Activated T-cell treated with anti-CD3 and anti-CD28 coated beads, Interleukin-2, amount 50 U/mL, for 1 hour (primary cell): ENCODE data around the gene MCMBP.
"Not testable (repeated sequence)": the region's sequence is repeated elsewhere in the genome, so short reads cannot be mapped to it uniquely, and the experiment has no call there.

Source experiments
- DNase-seq: peaks from one replicate; pipeline ENCODE4 v3.0.0-alpha.2; 2020

The MCMBP gene

DNA sequence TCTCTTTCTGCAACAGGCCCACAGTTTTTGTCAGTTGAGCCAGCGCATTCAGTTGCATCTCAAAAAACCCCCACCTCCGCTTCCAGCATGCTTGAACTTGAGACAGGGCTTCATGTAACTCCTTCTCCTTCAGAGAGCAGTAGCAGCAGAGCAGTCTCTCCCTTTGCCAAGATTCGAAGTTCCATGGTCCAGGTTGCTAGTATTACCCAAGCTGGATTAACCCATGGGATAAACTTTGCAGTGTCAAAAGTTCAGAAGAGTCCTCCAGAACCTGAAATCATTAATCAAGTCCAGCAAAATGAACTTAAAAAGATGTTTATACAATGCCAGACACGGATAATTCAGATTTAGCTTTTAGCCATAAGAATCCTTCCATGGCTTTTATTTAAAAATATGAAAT is 45.2 kb downstream of the MCMBP start:
- DNase-seq: no peak

DNA sequence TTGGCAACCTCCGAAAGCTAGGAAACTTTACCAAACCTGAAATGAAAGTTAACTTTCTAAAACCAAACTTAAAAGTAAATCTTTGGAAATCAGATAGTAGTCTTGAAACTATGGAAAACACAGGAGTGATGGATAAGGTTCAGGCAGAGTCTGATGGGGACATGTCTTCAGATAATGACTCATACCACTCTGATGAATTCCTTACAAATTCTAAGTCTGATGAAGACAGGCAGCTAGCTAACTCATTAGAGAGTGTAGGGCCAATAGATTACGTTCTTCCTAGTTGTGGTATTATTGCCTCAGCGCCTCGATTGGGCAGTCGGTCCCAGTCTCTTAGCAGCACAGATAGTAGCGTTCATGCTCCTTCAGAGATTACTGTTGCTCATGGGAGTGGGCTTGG is 45.9 kb downstream of the MCMBP start:
- DNase-seq: no peak

DNA sequence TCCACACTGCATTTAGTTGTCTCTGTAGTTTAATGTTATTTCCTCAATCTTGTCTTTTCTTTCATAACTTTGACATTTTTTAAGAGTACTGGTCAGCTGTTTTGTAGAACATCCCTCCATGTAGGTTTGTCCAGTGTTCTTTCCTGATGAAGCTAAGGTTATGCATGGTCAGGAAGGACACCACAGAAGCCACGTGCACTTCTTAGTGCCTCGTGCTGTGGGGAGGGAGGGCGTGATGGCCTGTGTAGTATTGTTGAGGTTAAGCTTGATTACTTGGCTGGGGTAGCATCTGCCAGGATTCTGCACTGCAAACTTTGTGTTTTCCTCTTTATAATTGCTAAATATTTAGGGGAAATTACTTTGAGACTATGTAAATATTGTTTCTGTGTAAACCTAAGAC is 48.3 kb downstream of the MCMBP start:
- DNase-seq: no peak

DNA sequence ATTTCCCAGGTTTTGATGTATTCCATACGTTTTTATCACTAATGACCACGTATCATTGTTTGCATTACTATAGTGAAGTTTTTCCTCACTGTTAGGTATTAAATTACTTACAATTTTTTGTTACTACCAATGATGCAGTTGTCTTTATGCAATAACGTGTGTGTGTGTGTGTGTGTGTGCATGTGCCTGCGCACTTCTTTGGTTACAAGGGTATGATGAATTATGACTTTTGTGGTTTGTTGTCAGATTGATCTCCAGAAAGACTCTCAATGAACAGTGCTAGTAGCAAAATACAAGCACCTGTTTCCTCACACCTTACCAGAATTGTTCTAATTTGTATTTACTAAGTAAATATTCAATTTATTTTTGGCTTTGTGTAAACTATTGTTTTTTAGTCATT is 51.5 kb downstream of the MCMBP start:
- DNase-seq: no peak

DNA sequence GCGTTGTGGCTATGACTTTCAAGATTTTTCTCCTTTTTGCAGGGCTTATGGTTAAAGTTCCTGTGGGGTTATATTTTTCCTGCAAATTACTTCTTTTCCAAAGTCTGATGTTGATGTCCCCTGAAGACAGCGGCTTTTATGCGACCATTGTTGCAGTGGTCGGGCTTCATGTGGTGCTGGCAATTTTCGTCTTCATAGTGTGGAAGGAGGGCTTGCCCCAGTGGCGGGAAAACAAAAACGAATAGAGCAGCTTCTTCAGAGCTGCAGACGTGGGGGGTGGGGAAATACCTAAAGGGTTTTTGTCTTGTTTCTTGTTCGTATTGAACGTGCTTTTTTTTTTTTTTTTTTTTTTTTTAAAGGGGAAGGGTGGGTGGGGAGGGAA is 53.8 kb downstream of the MCMBP start:
- DNase-seq: no peak

DNA sequence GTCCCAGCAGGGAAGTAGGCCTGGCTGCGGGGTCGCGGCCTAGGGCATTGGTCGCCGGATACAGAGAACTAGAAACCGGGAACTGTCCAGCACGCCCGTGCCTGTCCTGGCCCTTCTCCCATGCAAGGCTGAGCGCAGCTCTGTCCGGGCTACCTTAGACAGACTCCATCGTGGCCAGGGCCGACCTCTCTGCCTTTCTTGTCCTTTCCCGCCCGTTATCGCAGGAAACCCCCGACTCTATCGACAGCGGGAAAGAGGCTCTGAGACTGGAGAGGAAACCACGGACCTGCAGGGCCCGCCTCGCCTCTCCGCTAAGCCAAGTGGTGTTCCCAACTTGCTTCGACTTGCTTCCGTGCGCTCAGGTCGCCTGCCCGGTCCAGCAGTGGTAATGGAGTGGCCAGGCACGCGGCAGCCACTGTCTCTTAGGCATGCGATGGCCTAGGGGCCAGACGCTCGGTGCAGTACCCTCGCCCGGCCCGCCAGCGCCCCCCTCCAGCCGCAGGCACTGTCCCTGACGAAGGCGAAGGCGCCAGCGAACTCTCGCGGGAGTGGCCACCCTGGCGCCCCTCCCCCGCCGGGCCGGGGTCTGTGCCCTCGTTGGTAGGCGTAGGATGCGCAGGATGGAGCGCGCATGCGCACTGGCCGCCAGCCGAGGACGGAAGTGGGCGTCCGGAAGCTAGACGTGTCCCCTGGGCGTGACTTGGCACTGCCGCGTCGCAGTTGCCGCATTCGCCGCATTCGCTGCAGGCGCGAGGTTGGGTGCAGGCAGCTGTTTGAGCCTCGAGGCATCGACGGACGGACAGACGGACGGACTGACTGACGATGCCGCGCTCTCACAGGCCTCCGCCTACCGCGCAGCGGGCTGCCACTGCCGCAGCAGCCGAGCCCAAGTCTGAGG is 54.4 kb downstream of the MCMBP start:
- DNase-seq: peak; percentile 32

DNA sequence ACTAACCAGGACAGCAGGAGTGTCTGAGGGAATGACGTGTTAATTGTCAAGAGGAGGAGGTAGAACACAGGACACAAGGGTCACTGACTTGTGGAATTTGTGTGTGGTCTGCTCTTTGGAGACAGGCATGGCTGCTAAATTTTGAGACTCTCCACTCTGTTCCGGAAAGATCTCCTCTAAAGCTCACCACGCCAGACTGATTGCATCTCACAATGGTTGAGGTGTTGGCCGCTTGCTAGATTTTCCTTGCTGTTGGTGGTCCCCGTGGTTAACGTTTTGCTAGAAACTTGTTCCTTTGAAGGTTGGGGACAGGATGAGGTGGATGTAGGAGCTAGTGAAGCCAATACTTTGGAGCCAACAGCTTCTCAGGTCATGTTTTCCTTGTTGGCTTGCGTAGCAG is 57.0 kb downstream of the MCMBP start:
- no peak for DNase-seq

DNA sequence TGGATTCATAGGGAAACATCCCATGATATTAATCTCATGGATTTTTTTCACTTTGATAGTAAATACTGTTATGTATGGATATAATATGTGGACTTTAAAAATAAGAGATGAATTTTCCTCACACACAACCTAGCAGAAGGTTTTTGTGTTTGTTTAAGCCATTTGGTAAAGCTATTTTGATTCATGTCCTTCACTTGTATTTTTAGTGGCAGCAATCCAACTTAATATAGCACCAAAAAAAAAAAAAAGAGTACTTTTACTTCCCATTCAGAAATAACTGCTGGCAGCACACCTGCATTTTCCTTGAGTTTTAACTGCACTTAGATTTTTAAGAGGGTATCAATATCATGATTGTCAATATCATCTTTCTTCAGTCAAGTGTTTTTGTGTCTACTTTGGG is 60.0 kb downstream of the MCMBP start:
- no peak for DNase-seq

DNA sequence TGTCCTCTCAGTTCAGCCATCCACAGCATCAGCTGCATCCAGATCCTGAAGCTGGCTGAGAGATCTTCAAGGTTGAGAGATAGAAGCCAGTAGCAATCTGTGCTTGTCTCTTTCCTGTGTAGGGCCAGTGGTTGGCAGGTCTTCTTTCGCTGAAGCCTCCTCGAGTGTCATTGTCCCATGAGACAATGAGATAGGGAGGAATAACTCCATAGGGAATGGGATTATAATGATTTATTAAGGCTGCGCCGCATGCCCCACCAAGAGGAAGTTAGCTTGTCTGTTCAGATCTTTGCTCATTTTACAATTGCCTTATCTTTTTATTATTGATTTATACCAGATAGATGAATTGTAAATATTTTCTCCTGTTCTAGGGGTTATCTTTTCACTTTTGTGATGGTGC is 61.5 kb downstream of the MCMBP start:
- no peak for DNase-seq

DNA sequence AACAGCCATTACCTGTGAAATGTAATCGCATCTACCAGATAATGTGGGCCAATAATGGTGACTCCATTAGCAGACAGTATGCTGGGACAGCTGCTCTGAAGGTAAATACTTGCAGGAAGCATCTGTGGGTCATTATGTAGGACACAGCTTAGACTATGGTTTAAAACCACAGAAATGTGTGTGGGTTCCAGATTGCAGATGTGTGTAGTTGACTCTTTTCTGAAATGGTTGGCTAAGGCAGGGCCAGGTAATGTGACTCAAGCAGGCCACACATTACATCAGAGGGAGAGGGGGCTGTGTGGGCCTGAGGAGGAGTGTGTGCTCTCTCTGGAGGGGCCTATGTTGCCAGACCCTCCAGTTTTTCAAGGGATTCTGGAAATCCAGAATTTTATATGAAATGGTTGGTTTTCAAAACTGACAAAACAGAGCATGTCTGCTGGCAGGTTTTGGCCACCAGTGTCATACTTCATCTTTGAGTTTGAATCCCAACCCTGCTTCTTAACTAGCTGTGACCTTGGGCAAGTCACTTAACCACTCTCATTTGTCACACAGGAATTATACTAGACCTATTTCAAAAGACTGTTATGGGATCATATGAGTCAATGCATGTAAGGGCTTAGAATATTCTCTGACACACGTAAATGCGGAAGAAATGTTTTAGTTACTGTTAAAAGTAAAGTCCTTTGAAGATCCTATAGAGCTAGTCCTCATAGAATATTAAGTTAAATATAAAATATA is 64.5 kb downstream of the MCMBP start:
- no peak for DNase-seq

DNA sequence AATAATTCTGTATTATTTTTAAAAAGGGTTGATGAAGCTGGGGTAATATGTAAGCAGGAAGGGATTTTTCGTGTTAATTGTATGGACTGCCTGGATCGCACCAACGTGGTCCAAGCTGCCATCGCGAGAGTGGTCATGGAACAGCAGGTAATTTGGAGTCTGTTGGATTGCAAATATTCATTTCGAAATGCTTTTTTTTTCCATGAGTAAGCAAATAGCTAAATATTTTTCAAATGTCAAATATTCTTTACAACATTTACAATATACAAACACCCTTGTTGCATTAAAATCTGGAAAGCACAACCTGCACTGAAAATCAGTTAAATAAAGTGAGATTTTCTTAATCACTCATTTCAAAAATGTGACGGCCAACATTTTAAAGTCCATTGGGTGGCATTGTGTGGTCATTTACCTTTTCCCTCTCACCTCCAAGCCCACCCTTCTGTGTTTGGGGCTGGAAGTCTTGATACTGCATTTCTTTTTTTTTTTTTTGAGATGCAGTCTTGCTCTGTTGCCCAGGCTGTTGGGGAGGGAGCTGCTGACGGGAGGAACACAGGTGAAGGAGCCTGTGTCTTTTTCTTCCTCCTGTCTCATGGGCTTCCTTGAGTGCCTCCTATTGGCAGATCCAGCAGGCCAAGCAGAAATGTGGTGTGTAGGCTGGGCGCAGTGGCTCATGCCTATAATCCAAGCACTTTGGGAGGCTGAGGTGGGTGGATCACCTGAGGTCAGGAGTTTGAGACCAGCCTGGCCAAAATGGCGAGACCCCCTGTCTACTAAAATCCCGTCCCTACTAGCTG is 66.1 kb downstream of the MCMBP start:
- DNase-seq: no peak

DNA sequence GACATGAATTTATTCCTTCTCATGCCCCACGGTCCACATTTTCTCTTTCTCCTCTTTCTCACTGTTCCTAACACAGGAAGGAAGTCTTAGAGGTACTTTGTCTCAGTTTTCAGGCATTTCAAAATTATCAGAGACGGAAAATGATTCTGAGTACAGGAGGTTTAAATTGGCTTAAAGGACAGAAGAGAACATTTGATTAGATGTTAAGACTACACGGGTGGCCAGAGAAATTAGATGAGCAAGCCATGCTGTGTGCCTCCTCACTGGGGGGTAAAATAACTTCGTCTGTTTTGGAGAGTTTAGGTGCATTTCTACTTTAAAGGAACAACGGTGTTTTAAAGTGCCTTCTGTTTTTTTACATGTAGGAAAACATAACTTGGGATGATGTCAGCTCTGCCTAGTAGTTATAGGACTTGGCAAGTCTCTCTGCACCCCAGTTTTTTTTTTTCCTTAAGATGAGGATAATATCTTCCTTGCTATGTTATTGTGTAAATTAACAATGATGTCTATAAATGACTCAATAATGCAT is 66.9 kb downstream of the MCMBP start:
- no peak for DNase-seq

DNA sequence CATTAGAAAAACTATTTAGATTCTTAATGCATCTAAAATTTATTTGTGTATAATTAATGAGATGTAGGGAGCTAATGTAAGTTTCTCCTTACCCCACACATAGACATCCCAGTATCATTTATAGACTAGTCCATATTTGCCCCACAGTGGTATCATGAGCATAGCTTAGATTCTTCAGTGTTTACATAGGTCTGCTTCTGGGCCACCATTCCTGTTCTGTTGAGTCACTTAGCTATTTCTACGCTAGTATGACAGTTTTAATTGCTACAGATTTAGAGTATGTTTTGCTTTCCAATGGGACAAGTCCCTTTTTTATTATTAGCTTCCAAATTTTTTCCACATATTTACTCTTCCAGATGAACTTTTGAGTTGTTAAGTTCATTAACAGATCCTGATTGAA is 69.4 kb downstream of the MCMBP start:
- DNase-seq: no peak

DNA sequence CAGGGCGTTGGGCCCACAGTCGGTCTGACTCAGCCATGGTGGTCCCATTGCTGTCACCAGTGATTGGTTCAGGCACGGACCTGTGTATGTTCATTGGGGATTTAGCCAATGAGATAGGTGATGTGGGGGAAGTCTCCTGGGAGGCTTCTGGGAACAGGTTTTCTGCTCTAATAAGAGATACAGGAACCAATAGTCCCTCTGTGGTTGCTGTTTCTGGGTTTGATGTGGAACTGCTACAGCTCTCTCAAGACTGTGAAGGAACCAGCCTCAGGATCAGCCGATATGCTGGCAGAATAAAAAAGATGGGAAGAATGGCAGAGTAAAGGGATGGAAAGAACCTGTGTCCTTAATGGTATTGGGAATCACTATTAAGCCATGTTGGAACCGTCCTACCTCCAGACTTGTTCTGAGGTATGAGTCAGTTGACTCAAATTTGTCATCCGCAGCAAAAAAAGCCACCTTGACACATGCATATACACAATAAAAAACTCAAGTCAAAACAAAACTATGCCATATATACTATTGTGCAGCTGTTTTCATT is 70.6 kb downstream of the MCMBP start:
- no peak for DNase-seq

DNA sequence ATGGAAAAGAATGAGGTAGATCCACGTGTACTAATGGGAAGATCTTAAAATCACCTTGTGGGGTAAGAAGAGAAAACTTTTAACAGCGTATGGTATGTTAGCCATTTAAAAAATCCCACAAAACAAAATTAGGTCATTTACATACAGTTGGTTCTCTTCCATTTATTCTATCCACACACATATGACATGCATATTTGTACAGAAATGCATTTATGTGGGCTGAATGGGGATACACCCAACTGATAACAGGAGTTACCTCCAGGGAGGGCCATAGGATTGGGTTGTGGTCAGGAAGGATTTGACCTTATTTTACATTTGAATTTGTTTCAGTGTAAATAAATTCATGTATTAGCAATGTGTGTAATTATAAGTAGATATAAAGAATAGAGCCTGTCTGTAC is 71.5 kb downstream of the MCMBP start:
- DNase-seq: no peak

DNA sequence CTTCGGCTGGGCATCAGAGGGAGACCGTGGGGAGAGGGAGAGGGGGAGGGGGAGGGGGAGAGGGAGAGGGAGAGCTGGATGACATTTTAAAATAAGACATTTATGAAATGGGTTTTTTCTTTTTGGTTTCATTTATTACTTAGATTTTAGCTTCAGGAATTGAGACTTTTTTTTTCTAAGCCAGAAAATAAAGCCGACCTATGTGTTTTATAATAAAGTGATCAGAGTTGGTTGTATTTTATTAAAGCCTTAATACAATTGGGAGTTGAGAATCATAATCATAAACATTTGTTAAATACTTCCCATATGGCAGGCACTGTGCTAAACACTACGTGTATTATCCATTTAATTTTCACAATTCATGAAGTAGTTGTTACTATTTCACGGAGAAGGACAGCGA is 76.6 kb downstream of the MCMBP start:
- DNase-seq: no peak

DNA sequence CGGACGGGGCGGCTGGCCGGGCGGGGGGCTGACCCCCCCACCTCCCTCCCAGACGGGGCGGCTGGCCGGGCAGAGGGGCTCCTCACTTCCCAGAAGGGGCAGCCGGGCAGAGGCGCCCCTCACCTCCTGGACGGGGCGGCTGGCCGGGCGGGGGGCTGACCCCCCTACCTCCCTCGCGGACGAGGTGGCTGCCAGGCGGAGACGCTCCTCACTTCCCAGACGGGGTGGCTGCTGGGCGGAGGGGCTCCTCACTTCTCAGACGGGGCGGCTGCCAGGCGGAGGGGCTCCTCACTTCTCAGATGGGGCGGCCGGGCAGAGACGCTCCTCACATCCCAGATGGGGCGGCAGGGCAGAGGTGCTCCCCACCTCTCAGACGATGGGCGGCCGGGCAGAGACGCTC is 77.5 kb downstream of the MCMBP start:
- DNase-seq: not testable (repeated sequence)

DNA sequence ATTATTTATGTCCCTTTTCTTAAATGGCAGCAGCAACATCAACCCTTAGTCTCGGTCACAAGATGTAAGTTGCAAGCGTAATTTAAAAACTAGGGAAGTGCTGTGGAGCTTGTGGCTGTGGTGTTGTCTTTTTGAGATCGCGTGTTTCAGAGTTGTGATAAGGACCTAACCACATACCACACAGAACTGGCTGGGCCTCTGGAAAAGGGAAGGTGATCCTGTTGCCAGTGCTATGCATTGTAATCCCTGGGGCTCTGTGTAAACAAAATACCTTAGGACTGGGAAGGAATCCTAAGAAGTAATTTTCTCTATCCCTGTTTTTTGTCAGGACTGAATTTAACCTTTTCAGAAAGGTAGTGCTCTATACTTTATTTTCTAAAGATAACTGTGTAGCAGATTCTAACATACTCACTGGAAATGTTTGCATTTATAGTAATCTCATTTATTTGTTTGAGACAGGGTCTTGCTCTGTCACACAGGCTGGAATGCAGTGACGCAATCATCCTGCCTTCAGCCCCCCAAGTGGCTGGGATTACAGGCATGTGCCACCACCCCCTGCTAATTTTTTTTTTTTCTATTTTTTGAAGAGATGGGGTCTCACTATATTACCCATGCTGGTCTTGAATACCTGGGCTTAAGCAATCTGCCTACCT is 86.4 kb downstream of the MCMBP start:
- DNase-seq: no peak

DNA sequence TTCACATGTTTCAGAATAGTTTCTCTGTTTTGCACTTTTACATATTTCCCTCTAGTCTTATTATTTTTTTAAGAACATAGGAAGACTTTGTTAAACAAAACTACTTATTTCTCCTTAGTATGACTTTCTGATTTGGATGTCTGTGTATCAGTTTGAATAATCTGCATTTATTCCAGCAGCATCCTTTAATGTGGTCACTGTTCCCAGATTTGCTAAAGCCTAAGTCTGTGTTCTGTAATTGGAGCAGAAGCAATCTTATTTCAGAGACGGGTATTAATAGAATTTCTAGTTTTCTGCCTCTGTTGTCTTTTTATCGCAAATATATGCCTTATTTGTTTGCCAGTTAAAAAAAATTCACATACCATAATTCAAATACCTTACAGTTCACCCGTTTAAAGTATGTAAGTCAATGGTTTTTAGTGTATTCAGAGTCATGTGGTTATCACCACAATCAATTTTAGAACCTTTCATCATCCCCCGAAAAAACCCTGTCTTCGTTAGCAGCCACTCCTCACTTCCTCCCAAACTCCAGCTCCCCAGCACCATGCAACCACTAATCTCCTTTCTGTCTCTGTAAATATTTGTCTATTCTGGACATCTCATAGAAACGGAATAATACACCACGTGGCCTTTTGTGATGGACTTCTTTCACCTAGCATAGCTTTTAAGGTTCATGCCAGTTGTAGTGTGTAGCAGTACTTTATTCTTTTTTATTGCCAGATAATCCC is 88.1 kb downstream of the MCMBP start:
- no peak for DNase-seq

DNA sequence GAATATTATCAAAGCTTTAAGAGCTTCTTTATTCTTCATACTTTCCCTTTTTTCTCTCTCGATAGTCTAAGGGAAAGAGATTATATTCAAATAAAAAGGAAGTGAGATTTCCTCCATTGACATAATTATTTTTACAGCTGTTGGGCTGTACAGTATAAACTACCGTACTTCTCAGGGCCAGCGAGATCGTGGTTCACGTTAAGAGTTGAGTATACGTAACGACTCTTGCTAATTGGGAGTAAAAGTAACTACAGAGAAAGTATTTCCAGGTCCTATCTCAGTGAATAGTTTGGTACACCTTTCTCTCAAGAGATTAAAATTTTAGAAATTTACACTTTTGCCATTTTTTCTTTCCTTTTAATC is 89.0 kb downstream of the MCMBP start:
- no peak for DNase-seq

DNA sequence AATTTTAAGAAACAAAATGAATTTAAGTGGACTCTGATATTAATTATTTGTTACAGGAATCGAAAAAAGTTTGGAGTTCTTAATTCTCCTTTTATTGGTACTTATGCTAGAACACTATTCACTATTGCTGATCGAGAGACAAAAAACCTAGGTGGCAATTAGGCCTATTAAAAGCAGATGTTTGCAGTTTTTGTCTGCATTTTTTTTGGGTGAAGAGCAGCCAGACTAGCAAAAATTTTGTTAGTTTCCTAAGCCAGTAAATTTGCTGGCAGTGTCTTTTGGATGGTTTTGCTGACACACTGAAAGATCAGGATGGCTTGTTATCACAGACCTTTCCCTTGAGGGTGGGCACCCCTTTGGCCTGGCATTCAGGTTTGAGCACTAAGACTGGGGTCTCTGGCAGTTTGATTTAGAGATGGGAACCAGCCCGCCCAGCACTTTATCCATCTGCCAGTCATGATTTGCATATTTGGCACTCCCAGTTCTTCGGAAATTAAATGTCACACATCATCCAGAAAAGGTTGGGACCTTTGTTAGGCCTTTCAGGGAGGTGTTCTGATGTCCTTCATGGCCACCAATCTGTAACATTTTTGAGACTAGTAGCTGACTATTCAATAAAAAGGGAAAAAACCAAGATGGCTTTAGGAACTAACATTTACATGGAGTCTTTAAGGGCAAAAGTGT is 89.5 kb downstream of the MCMBP start:
- DNase-seq: no peak
